LHCN-M2 (cell line): Measurements from ENCODE around the gene EPHA3. TPM values are rescaled to one million over a fixed set of nuclear protein-coding genes. Genes with fewer than 3 reads are reported as not detected.
A peak's percentile ranks its signal among the peaks of the same experiment; 100 is the strongest.

Source experiments
- DNase-seq: peaks from one replicate; pipeline ENCODE4 v3.0.0-alpha.2; 2012; ENCODE audit warnings: low read depth
- total RNA-seq: library from RNA; depleted of rRNA; stranded (reverse); fragments of >200 nt; gene quantifications from 2 replicates; pipeline ENCODE4 v1.2.3, GENCODE V29; 2014

EPHA3 gene
- total RNA-seq, 1 experiment from 2014 or later, result 0.17 TPM

GRCh38 chr3:89360156-89360555 is 252.7 kb downstream of the EPHA3 start:
- DNase-seq, result peak; percentile 70

GRCh38 chr3:89362496-89362895 is 255.1 kb downstream of the EPHA3 start:
- no peak for DNase-seq

- DNase-seq, result no peak
These were observed 255.8 kb downstream of the EPHA3 start for GRCh38 chr3:89363171-89363570.

- DNase-seq, result no peak
These were observed 256.9 kb downstream of the EPHA3 start for GRCh38 chr3:89364314-89364713.

GRCh38 chr3:89367166-89367565 is 259.7 kb downstream of the EPHA3 start:
- no peak for DNase-seq

GRCh38 chr3:89368846-89369245 is 261.4 kb downstream of the EPHA3 start:
- peak; percentile 60 for DNase-seq

GRCh38 chr3:89372456-89372855 is 265.0 kb downstream of the EPHA3 start:
- DNase-seq, result peak; percentile 36

GRCh38 chr3:89373434-89373833 is 266.0 kb downstream of the EPHA3 start:
- no peak for DNase-seq

GRCh38 chr3:89375451-89375850 is 268.0 kb downstream of the EPHA3 start:
- no peak for DNase-seq

GRCh38 chr3:89380016-89380415 is 272.6 kb downstream of the EPHA3 start:
- peak; percentile 60 for DNase-seq

- DNase-seq, result no peak
These were observed 285.6 kb downstream of the EPHA3 start for GRCh38 chr3:89392991-89393390.

GRCh38 chr3:89395456-89395855 is 288.0 kb downstream of the EPHA3 start:
- no peak for DNase-seq

GRCh38 chr3:89395996-89396395 is 288.6 kb downstream of the EPHA3 start:
- DNase-seq, result no peak

GRCh38 chr3:89402051-89402450 is 294.6 kb downstream of the EPHA3 start:
- DNase-seq, result no peak

GRCh38 chr3:89405176-89405575 is 297.8 kb downstream of the EPHA3 start:
- no peak for DNase-seq

GRCh38 chr3:89405593-89405992 is 298.2 kb downstream of the EPHA3 start:
- no peak for DNase-seq

- DNase-seq, result no peak
These were observed 303.8 kb downstream of the EPHA3 start for GRCh38 chr3:89411201-89411600.

- no peak for DNase-seq
These were observed 306.8 kb downstream of the EPHA3 start for GRCh38 chr3:89414270-89414669.

GRCh38 chr3:89419647-89420241 is 312.3 kb downstream of the EPHA3 start:
- peak; percentile 17 for DNase-seq

- DNase-seq, result no peak
These were observed 318.6 kb downstream of the EPHA3 start for GRCh38 chr3:89426060-89426459.

GRCh38 chr3:89434621-89435380 is 327.4 kb downstream of the EPHA3 start:
- no peak for DNase-seq

- DNase-seq, result no peak
These were observed 329.4 kb downstream of the EPHA3 start for GRCh38 chr3:89436846-89437245.

GRCh38 chr3:89440386-89440785 is 333.0 kb downstream of the EPHA3 start:
- no peak for DNase-seq
